Activated CD4-positive, alpha-beta T cell treated with anti-CD3 and anti-CD28 coated beads, Interleukin-2, amount 10 ng/mL, durations not matched to agents 7 days and 5 days (primary cell): ENCODE data around the gene DPY19L3. TPM values are rescaled to one million over a fixed set of nuclear protein-coding genes. Genes with fewer than 3 reads are reported as not detected.

Experiments
- CTCF ChIA-PET: fragments of 350-600 bp; sonication (Branson Sonifier 250); formaldehyde crosslinking; loops from one replicate; lab custom pipeline; 2021; ENCODE audit warnings: antibody characterized with exemption; lab: Charles Lee
- POLR2A ChIA-PET: fragments of 350-600 bp; sonication (Branson Sonifier 250); formaldehyde crosslinking; loops from one replicate; lab custom pipeline; 2021; ENCODE audit warnings: antibody characterized with exemption; lab: Charles Lee
- DNase-seq: peaks from one replicate; pipeline ENCODE4 v3.0.0-alpha.2; 2020
- H3K27ac Mint-ChIP-seq: one replicate; pipeline ENCODE4 v1.8.0; 2021; ENCODE audit warnings: mild to moderate bottlenecking, moderate library complexity, mixed read lengths
- H3K27me3 Mint-ChIP-seq: one replicate; pipeline ENCODE4 v1.8.0; 2021; ENCODE audit warnings: mixed read lengths
- H3K36me3 Mint-ChIP-seq: one replicate; pipeline ENCODE4 v1.8.0; 2021; ENCODE audit warnings: low read depth, mixed read lengths
- H3K4me1 Mint-ChIP-seq: one replicate; pipeline ENCODE4 v1.8.0; 2021; ENCODE audit warnings: mixed read lengths
- H3K4me3 Mint-ChIP-seq: one replicate; pipeline ENCODE4 v1.8.0; 2021; ENCODE audit warnings: mild to moderate bottlenecking, moderate library complexity, mixed read lengths
- H3K9me3 Mint-ChIP-seq: one replicate; pipeline ENCODE4 v1.8.0; 2021; ENCODE audit warnings: mixed read lengths
- total RNA-seq, 2 experiments: library from RNA; stranded (reverse); gene quantifications; one replicate each; pipeline ENCODE4 v1.2.3, GENCODE V29; 2021

The DPY19L3 gene
- total RNA-seq, 2 experiments from 2014 or later = 11.2 to 13.1 TPM

GRCh38 chr19:32460476-32460875 is 54.9 kb downstream of the DPY19L3 start:
- Mint-ChIP-seq H3K4me1 (peaks cover 16% of the 10 kb centered on the region), H3K27ac (no peak overlapping the region), H3K4me3 (no peak overlapping the region), H3K9me3 (no peaks in the 10 kb centered on the region), H3K27me3 (no peaks in the 10 kb centered on the region), H3K36me3 (no peaks in the 10 kb centered on the region)
- no peak for DNase-seq
- CTCF ChIA-PET = no interaction called here
- POLR2A ChIA-PET = no interaction called here

GRCh38 chr19:32464279-32464678 is 58.7 kb downstream of the DPY19L3 start:
- Mint-ChIP-seq H3K9me3 (no peaks in the 10 kb centered on the region), H3K27ac (no peak overlapping the region), H3K4me3 (no peak overlapping the region), H3K27me3 (no peaks in the 10 kb centered on the region), H3K36me3 (no peaks in the 10 kb centered on the region), H3K4me1 (peaks cover 4% of the 10 kb centered on the region)
- ChIA-PET POLR2A (no interaction called here), CTCF (interaction anchor here (1.1 kb wide), 1 partner anchor 109 kb away, joined by 3 read pairs; no protein-coding TSS in a partner anchor)
- DNase-seq = no peak

GRCh38 chr19:32465176-32465575 is 59.6 kb downstream of the DPY19L3 start:
- ChIA-PET CTCF (interaction anchor here (1.1 to 1.7 kb wide), 2 partner anchors 10 to 108 kb away, joined by 3 to 7 read pairs; no protein-coding TSS in a partner anchor), POLR2A (no interaction called here)
- H3K9me3 Mint-ChIP-seq = no peaks in the 10 kb centered on the region
- H3K27ac Mint-ChIP-seq = no peak overlapping the region
- H3K36me3 Mint-ChIP-seq = no peaks in the 10 kb centered on the region
- no peaks in the 10 kb centered on the region for H3K4me1 Mint-ChIP-seq
- DNase-seq = no peak
- H3K4me3 Mint-ChIP-seq = no peak overlapping the region
- H3K27me3 Mint-ChIP-seq = no peaks in the 10 kb centered on the region

GRCh38 chr19:32469795-32470194 is 64.2 kb downstream of the DPY19L3 start:
- H3K9me3 Mint-ChIP-seq = no peaks in the 10 kb centered on the region
- H3K27ac Mint-ChIP-seq = no peak overlapping the region
- H3K4me3 Mint-ChIP-seq = no peak overlapping the region
- ChIA-PET POLR2A (no interaction called here), CTCF (no interaction called here)
- no peak for DNase-seq
- H3K27me3 Mint-ChIP-seq = no peaks in the 10 kb centered on the region
- peaks cover 7% of the 10 kb centered on the region for H3K4me1 Mint-ChIP-seq
- no peaks in the 10 kb centered on the region for H3K36me3 Mint-ChIP-seq

- no peaks in the 10 kb centered on the region for H3K36me3 Mint-ChIP-seq
- no peak overlapping the region for H3K27ac Mint-ChIP-seq
- peaks cover 7% of the 10 kb centered on the region for H3K4me1 Mint-ChIP-seq
- H3K4me3 Mint-ChIP-seq = no peak overlapping the region
- ChIA-PET POLR2A (no interaction called here), CTCF (no interaction called here)
- H3K9me3 Mint-ChIP-seq = no peaks in the 10 kb centered on the region
- no peak for DNase-seq
- no peaks in the 10 kb centered on the region for H3K27me3 Mint-ChIP-seq
Measured at GRCh38 chr19:32471095-32471494, 65.5 kb downstream of the DPY19L3 start.

GRCh38 chr19:32471811-32472210 is 66.2 kb downstream of the DPY19L3 start:
- Mint-ChIP-seq H3K4me3 (no peak overlapping the region), H3K4me1 (peaks cover 7% of the 10 kb centered on the region), H3K27me3 (no peaks in the 10 kb centered on the region), H3K27ac (no peak overlapping the region), H3K36me3 (no peaks in the 10 kb centered on the region), H3K9me3 (no peaks in the 10 kb centered on the region)
- DNase-seq = no peak
- POLR2A ChIA-PET = no interaction called here
- CTCF ChIA-PET = no interaction called here

GRCh38 chr19:32475141-32476031 is 69.8 kb downstream of the DPY19L3 start:
- no peaks in the 10 kb centered on the region for H3K9me3 Mint-ChIP-seq

GRCh38 chr19:32476032-32476350 is 70.4 kb downstream of the DPY19L3 start:
- POLR2A ChIA-PET = no interaction called here
- no peak for DNase-seq
- no peak overlapping the region for H3K4me3 Mint-ChIP-seq
- CTCF ChIA-PET = interaction anchor here (2.5 kb wide), 1 partner anchor 10 kb away, joined by 7 read pairs; no protein-coding TSS in a partner anchor
- H3K27me3 Mint-ChIP-seq = no peaks in the 10 kb centered on the region
- H3K36me3 Mint-ChIP-seq = no peaks in the 10 kb centered on the region
- no peaks in the 10 kb centered on the region for H3K9me3 Mint-ChIP-seq
- H3K4me1 Mint-ChIP-seq = peaks cover 7% of the 10 kb centered on the region
- H3K27ac Mint-ChIP-seq = no peak overlapping the region

More at GRCh38 chr19:32475141-32476031, 69.8 kb downstream of the DPY19L3 start:
- ChIA-PET CTCF (interaction anchor here (2.5 kb wide), 1 partner anchor 10 kb away, joined by 7 read pairs; no protein-coding TSS in a partner anchor), POLR2A (no interaction called here)
- DNase-seq = no peak
- H3K36me3 Mint-ChIP-seq = no peaks in the 10 kb centered on the region
- no peak overlapping the region for H3K4me3 Mint-ChIP-seq
- H3K27me3 Mint-ChIP-seq = no peaks in the 10 kb centered on the region
- no peak overlapping the region for H3K27ac Mint-ChIP-seq
- H3K4me1 Mint-ChIP-seq = peaks cover 7% of the 10 kb centered on the region

GRCh38 chr19:32480321-32480720 is 74.8 kb downstream of the DPY19L3 start:
- Mint-ChIP-seq H3K9me3 (no peaks in the 10 kb centered on the region), H3K4me1 (no peaks in the 10 kb centered on the region), H3K27me3 (no peaks in the 10 kb centered on the region), H3K27ac (no peak overlapping the region), H3K4me3 (no peak overlapping the region), H3K36me3 (no peaks in the 10 kb centered on the region)
- ChIA-PET POLR2A (no interaction called here), CTCF (no interaction called here)
- DNase-seq = no peak

GRCh38 chr19:32483574-32483973 is 78.0 kb downstream of the DPY19L3 start:
- H3K36me3 Mint-ChIP-seq = no peaks in the 10 kb centered on the region
- DNase-seq = no peak
- no peaks in the 10 kb centered on the region for H3K4me1 Mint-ChIP-seq
- H3K27me3 Mint-ChIP-seq = no peaks in the 10 kb centered on the region
- H3K27ac Mint-ChIP-seq = no peak overlapping the region
- ChIA-PET POLR2A (no interaction called here), CTCF (no interaction called here)
- no peaks in the 10 kb centered on the region for H3K9me3 Mint-ChIP-seq
- no peak overlapping the region for H3K4me3 Mint-ChIP-seq

GRCh38 chr19:32489971-32490370 is 84.4 kb downstream of the DPY19L3 start:
- no peak overlapping the region for H3K27ac Mint-ChIP-seq
- ChIA-PET CTCF (no interaction called here), POLR2A (no interaction called here)
- no peaks in the 10 kb centered on the region for H3K36me3 Mint-ChIP-seq
- no peaks in the 10 kb centered on the region for H3K9me3 Mint-ChIP-seq
- H3K27me3 Mint-ChIP-seq = no peaks in the 10 kb centered on the region
- H3K4me3 Mint-ChIP-seq = no peak overlapping the region
- no peak for DNase-seq
- H3K4me1 Mint-ChIP-seq = no peaks in the 10 kb centered on the region

GRCh38 chr19:32497391-32497790 is 91.8 kb downstream of the DPY19L3 start:
- DNase-seq = no peak
- no peak overlapping the region for H3K27ac Mint-ChIP-seq
- no peaks in the 10 kb centered on the region for H3K36me3 Mint-ChIP-seq
- H3K4me3 Mint-ChIP-seq = no peak overlapping the region
- CTCF ChIA-PET = no interaction called here
- no peaks in the 10 kb centered on the region for H3K4me1 Mint-ChIP-seq
- POLR2A ChIA-PET = no interaction called here
- H3K27me3 Mint-ChIP-seq = no peaks in the 10 kb centered on the region
- H3K9me3 Mint-ChIP-seq = no peaks in the 10 kb centered on the region

GRCh38 chr19:32498648-32499200 is 93.2 kb downstream of the DPY19L3 start:
- no peak overlapping the region for H3K27ac Mint-ChIP-seq
- no peaks in the 10 kb centered on the region for H3K36me3 Mint-ChIP-seq
- no peak for DNase-seq
- no peaks in the 10 kb centered on the region for H3K9me3 Mint-ChIP-seq
- no peaks in the 10 kb centered on the region for H3K4me1 Mint-ChIP-seq
- H3K27me3 Mint-ChIP-seq = no peaks in the 10 kb centered on the region
- ChIA-PET POLR2A (interaction anchor here (0.7 kb wide), 1 partner anchor 17 kb away, joined by 4 read pairs; no protein-coding TSS in a partner anchor), CTCF (interaction anchor here (1.2 kb wide), 1 partner anchor 168 kb away, joined by 3 read pairs; no protein-coding TSS in a partner anchor)
- no peak overlapping the region for H3K4me3 Mint-ChIP-seq
